Inflammatory macrophage treated with lipopolysaccharide for 4 hours (primary cell): ENCODE data around the gene CPNE2.

Experiments used
- DNase-seq: peaks from one replicate; pipeline ENCODE4 v3.0.0-alpha.2; 2020

The CPNE2 gene

DNA sequence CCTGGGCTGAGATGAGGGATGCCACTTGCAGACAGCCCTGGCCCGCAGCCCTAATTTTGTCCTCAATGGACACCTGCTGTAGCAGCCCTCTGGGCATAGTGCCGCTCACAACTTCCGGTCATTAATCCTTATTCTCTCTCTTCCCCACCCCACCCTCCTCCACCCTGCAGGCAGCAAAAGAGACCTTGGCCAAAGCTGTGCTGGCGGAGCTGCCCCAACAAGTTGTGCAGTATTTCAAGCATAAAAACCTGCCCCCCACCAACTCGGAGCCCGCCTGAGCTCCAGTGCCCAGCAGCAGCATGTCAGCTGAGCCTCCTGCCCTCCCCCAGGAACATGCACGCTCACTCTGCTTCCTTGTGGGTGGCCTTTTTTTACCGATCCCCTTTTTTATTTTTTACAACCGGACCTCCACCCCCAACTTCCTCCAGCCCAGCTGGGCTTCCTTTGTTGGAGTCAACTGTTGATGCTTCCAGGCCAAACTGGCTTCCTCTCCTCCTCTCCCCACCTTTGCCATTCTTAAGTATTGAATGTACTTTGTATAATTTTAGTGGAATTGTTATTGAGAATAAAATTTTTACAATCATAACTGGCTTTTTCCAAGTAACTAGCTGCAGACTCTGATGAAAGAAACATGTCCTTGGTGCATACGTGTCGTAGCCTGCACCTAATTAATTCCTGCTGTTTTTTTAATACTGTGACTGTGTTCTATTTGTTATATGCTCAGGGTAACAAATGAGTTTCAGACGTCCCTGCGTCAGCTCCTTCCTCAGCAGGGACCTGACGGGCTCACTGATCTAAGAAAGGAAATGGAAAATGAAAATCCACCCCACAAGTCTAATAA, 55.2 kb downstream of the CPNE2 start:
- DNase-seq = peak; percentile 35

- DNase-seq = no peak
Observed at GRCh38 chr16:57148481-57148880, 56.1 kb downstream of the CPNE2 start.

GRCh38 chr16:57149391-57149790, 57.0 kb downstream of the CPNE2 start:
- DNase-seq = no peak

GRCh38 chr16:57150682-57151330, 58.4 kb downstream of the CPNE2 start:
- no peak for DNase-seq

DNA sequence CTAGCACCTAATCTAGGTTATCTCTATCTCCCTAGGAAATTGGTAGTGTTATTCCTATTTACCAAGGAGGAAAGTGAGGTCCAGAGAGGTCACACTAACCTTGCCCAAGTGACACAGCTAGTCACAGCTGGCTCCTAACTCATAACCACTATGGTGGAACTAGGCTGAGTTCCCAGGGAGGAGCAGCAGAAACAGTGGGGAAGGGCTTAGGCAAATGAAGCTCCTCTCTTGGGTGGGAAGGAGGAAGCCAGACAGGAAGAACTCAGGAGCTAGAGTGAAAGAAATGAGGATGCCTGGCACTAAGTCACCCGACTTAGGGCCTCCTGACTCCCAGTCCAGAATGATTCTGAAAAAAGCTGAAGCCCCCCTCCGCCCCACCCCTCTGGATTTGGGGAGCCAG, 59.0 kb downstream of the CPNE2 start:
- peak; percentile 18 for DNase-seq

GRCh38 chr16:57152096-57153093, 60.0 kb downstream of the CPNE2 start:
- DNase-seq = peak; percentile 29

GRCh38 chr16:57153841-57154240, 61.5 kb downstream of the CPNE2 start:
- DNase-seq = no peak

- DNase-seq = no peak
Observed at GRCh38 chr16:57155702-57156350, 63.4 kb downstream of the CPNE2 start.

DNA sequence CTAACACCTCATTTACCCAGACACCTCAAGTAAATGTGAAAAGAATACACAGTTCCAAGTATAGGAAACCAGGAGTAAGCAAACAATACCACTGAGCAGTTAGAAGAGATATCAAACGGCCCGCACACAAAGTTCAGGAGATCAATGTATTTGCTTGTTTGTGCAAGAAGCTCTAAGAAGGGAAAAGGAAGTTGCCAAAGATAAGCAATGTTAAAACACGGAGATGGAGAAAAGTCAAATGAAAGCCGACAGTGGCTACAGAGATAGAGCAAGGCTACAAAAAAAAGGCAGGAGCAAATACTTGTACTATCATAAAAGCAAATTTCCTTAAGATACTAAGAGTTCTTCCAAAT, 63.9 kb downstream of the CPNE2 start:
- no peak for DNase-seq

- DNase-seq = no peak
Observed at GRCh38 chr16:57157533-57157932, 65.2 kb downstream of the CPNE2 start.

DNA sequence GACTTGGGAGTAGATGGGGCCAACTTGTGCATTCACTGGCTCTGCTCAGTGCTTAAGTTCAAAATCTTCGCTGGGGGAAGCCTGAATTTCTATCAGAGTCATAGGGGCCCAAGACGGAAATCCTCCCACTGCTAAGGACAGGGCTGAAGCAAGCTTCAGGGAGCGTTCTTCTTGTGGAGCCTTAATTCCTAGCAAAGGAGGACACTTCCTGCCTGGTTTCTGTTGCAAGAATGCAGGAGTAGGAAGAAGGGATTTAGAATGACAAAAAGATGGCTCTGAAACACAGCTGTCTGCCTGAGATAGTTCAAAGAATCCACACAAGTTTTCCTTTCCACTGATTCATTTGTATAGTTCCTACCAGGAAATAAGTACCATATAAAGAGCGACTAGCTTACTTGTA, 67.1 kb downstream of the CPNE2 start:
- no peak for DNase-seq

GRCh38 chr16:57163842-57164241, 71.5 kb downstream of the CPNE2 start:
- no peak for DNase-seq

DNA sequence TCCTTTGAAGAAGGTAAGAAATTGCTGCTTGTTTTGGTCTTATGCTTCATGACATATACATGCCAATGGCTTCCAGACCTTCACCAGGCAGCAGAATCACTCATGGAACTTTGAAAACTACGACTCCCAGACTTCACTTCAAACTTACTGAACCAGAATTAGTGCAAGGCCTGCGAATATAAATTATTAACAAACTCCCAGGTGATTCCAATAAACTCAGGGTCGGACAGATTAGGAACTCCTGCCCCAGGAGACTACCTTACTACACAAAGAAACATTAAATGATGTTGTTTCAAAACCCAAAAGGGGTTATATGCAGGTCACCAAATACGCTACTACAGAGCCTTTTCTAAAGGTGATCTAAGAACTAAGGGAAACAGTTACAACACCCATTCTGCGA, 73.1 kb downstream of the CPNE2 start:
- no peak for DNase-seq

- DNase-seq = no peak
Observed at GRCh38 chr16:57165938-57166337, 73.6 kb downstream of the CPNE2 start.

GRCh38 chr16:57166451-57166850, 74.1 kb downstream of the CPNE2 start:
- DNase-seq = peak; percentile 55

- DNase-seq = peak; percentile 95
Observed at GRCh38 chr16:57166951-57167350, 74.6 kb downstream of the CPNE2 start.

DNA sequence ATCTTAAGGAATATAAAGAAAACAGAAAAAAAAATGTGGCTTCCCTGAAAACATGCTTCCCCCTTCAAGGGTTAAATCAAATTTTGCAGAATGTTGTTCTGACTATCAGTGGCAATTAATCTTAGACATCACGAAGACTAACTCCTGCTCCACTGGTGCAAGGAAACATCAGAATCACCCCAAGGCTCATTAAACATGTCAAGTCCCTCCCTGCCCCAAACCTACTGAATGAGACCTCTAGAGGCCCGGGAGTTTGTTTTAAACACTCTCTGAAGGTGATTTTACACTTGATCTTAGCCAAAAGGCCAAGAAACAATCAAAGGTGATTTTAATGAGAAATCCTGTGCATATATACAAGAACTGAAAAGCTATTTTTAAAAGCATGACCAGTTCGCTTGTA, 75.2 kb downstream of the CPNE2 start:
- no peak for DNase-seq

DNA sequence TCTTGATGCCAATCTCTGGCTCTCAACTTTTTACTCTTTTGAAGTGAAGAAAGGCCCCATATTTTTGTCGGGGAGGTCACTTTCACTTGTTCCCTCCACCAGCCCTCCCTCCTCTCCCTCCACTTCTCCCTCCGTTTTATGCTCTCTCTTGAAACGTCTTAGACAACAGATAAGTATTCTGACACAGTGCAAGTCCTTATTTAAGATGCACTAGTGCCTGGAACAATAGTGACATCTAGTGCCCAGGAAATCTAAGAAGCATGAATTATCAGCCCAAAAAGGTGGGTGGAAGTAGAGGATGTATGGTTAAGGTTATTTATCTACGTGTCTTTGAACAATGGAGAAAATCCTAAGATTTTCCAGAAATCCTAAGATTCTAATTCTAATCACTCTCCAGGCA, 75.6 kb downstream of the CPNE2 start:
- peak; percentile 79 for DNase-seq

- no peak for DNase-seq
Observed at GRCh38 chr16:57169327-57169726, 76.9 kb downstream of the CPNE2 start.

DNA sequence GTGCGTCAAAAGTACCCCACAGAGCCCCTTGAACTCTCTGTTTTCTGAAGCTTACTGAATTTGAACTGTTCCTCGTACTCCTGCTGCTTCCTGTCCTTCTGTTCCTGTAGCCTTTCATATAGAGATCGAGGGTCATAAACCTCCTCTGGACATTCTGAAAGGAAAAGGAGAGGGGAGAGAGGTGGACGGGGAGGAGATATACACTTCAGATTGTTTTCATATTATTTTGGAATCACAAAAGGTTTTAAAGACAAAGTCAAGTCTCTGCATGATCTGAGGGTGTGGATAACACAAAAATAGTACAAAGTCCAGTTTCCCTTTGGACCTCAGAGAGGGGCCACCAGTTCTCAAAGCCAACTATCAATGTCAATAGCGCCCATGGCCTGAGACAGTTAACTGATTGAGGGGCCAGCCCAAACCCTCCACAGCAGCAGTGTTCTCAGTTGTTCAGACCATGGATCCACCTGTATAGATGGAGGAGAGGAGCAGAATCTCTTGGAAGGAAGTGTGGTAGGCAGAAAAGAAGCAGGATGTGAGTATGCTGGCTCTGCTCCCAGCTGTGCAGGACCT, 80.4 kb downstream of the CPNE2 start:
- no peak for DNase-seq

- DNase-seq = no peak
Observed at GRCh38 chr16:57175896-57176295, 83.5 kb downstream of the CPNE2 start.

DNA sequence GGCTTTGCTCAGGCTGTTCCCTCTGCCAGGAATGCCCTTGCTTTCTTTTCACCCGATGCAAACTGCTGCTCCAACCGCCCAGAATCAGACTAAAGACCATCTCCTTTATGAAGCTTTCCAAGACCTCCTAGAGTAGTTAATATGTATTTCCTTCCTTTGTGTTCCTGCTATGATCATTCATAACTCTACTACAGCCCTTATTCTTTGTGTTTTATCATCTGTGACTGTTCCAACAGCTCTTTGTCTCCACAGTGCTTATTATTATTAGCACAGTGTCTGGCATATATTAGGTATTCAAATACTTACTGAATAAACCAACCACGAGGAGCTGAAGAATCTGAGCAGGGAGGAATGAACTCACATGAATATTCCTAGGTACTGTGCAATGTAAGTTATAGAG, 85.8 kb downstream of the CPNE2 start:
- DNase-seq = no peak
